HUES6 (cell line): ENCODE data around the gene FASLG.

Experiments
- H3K27ac ChIP-seq: 2 replicates; pipeline ENCODE4 v1.7.0; 2013; ENCODE audit warnings: low read depth, mild to moderate bottlenecking, low read length, inconsistent platforms
- H3K27me3 ChIP-seq: 2 replicates; pipeline ENCODE4 v1.6.1; 2013; ENCODE audit warnings: low read length; ENCODE audit not compliant: control insufficient read depth, insufficient read depth
- H3K36me3 ChIP-seq: 2 replicates; pipeline ENCODE4 v1.6.1; 2013; ENCODE audit warnings: low read length; ENCODE audit not compliant: control insufficient read depth, insufficient read depth
- H3K4me1 ChIP-seq: 2 replicates; pipeline ENCODE4 v1.6.1; 2013; ENCODE audit warnings: low read length; ENCODE audit not compliant: control insufficient read depth, insufficient read depth
- H3K4me3 ChIP-seq: 2 replicates; pipeline ENCODE4 v1.5.1; 2013; ENCODE audit warnings: low read depth, low read length
- H3K9ac ChIP-seq: one replicate; pipeline ENCODE4 v1.6.1; 2013; ENCODE audit warnings: mild to moderate bottlenecking, low read length
- H3K9me3 ChIP-seq: 2 replicates; pipeline ENCODE4 v1.6.1; 2013; ENCODE audit warnings: low read depth, low read length; ENCODE audit not compliant: control insufficient read depth, insufficient read depth

Gene FASLG

GRCh38 chr1:172704420-172705210, 45.7 kb downstream of the FASLG start:
- no peak overlapping the region for H3K9ac ChIP-seq
- no peak overlapping the region for H3K27ac ChIP-seq
- H3K9me3 ChIP-seq: no peaks in the 10 kb centered on the region
- H3K4me3 ChIP-seq: no peak overlapping the region
- no peaks in the 10 kb centered on the region for H3K27me3 ChIP-seq
- no peaks in the 10 kb centered on the region for H3K36me3 ChIP-seq
- H3K4me1 ChIP-seq: peaks cover 11% of the 10 kb centered on the region; the same call in 1 of the 2 replicates

- peaks cover 11% of the 10 kb centered on the region; the same call in 1 of the 2 replicates for H3K4me1 ChIP-seq
- H3K27me3 ChIP-seq: no peaks in the 10 kb centered on the region
- H3K9me3 ChIP-seq: no peaks in the 10 kb centered on the region
- no peak overlapping the region for H3K4me3 ChIP-seq
- no peaks in the 10 kb centered on the region for H3K36me3 ChIP-seq
- no peak overlapping the region for H3K9ac ChIP-seq
- H3K27ac ChIP-seq: no peak overlapping the region
These were observed 49.5 kb downstream of the FASLG start for GRCh38 chr1:172708452-172708851.

- Histone ChIP-seq H3K4me3 (no peak overlapping the region), H3K27me3 (no peaks in the 10 kb centered on the region), H3K9ac (no peak overlapping the region), H3K9me3 (no peaks in the 10 kb centered on the region), H3K4me1 (no peaks in the 10 kb centered on the region; the same call in 1 of the 2 replicates), H3K36me3 (no peaks in the 10 kb centered on the region), H3K27ac (no peak overlapping the region)
These were observed 52.7 kb downstream of the FASLG start for GRCh38 chr1:172711558-172711957.

- Histone ChIP-seq H3K27ac (no peak overlapping the region), H3K27me3 (no peaks in the 10 kb centered on the region)
These were observed 54.6 kb downstream of the FASLG start for GRCh38 chr1:172713466-172713865.

More at GRCh38 chr1:172713466-172713865, 54.6 kb downstream of the FASLG start:
- Histone ChIP-seq H3K4me1 (no peaks in the 10 kb centered on the region; the same call in 1 of the 2 replicates), H3K4me3 (no peak overlapping the region), H3K9ac (no peak overlapping the region), H3K36me3 (no peaks in the 10 kb centered on the region), H3K9me3 (no peaks in the 10 kb centered on the region)
